ENCODE measurements around the gene FSHB.
A peak's percentile ranks its signal among the peaks of the same experiment; 100 is the strongest.
"Not testable (repeated sequence)": the region's sequence is repeated elsewhere in the genome, so short reads cannot be mapped to it uniquely, and the experiment has no call there.

Gene FSHB

DNA sequence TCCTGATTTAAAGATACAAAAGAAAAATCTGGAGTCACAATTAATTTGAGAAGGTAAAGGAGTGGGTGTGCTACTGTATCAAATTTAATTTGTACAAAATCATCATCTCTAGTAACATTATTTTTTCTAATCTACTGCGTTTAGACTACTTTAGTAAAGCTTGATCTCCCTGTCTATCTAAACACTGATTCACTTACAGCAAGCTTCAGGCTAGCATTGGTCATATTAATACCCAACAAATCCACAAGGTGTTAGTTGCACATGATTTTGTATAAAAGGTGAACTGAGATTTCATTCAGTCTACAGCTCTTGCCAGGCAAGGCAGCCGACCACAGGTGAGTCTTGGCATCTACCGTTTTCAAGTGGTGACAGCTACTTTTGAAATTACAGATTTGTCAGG, at the start of gene FSHB:
TSS of gene FSHB (plus strand) at position 301 of the 400 bp plus-strand sequence. CDS start 889 bp downstream, outside the sequence.
- DNase-seq (ENCODE audit: low read depth) = no peak

DNA sequence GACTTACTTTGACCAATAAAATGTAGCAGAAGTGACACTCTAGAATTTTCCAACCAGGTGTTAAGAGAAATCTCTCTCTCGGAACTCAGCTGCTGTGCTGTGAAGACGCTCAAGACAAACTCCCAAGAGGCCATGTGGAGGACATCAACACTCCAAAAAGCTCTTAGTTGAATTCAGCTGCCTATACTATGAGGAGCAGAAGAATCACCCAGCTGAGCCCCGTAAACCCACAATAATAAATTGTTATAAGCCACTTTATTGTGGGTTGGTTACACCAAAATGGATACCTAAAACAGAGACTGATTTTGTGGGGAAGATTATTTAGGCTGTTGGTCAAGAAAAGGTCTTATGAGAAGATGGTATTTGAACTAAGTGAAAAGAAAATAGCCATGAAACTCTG, 44.1 kb upstream of the FSHB start:
- DNase-seq (ENCODE audit: low read depth) = no peak

DNA sequence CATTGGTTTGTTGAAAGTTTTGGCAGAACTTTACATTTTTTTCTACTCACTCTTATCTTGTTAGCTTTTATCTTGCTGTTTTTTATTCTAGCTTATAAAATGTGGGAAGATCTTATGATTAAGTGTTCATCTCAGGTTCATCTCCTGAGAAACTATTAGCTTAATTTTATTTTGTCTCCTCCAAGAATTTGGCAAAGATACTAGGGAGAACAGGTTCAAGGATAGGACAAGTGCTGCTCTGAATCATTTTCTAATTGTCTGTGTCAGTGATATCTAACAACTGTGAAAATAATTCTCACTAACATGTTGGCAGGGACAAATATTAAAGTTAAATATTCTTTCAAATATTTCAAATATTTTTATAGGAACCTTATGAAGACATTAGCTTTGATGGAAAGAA, 38.2 kb upstream of the FSHB start:
- no peak for DNase-seq (ENCODE audit: low read depth)

- peak; percentile 5 for DNase-seq (ENCODE audit: low read depth)
Measured at GRCh38 chr11:30196400-30197206, 34.2 kb upstream of the FSHB start.

DNA sequence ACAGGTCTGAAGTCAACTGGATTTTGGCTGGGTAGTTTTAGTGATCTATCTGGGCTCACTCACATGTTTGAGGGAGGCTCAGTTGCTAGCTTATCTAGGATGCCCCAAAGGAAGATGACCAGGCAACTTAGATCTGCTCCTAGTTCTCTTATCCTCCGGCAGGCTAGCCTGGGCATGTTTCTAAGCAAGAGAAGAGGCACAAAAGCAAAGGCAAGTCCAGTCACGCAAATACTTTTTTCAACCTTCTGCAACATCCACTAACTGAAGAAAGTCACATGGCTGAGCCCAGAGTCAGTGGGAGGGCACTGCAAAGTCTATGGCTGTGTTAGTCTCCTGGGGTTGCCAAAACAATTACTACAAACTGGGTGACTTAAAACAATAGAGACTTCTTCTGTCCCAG, 32.9 kb upstream of the FSHB start:
- no peak for DNase-seq (ENCODE audit: low read depth)

DNA sequence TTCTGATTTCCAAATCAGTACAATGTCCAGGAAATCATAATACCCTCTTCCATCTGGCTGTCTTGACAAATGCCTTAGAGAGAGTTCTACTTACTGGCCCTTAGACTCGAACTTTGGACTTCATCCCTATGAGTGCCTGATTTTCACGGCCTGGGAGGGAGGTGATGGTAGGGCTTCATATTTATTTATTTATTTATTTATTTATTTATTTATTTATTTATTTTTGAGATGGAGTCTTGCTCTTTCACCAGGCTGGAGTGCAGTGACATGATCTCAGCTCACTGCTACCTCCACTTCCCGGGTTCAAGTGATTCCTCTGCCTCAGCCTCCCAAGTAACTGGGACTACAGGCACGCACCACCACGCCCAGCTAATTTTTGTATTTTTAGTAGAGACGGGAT, 27.8 kb upstream of the FSHB start:
- not testable (repeated sequence) for DNase-seq (ENCODE audit: low read depth)

DNA sequence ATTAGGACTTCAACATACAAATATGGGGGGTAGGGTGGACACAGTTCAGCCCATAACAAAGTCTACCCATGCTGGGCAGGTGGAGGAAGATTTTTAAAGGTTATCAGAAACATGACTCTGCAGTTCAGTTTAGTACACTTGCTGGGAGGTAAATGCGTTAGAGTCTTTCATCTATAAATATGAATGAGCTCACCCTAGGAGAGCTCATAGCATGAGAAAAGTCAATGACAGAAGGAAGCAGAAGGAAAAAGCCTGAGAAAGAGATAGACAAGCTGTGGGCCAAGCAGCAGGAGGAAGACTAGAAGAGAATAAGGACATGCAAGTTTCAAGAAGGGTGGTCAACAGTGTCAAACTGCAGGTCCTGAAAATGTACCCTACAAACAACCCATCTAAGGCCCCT, 27.0 kb upstream of the FSHB start:
- DNase-seq (ENCODE audit: low read depth) = no peak

GRCh38 chr11:30206249-30206996, 24.4 kb upstream of the FSHB start:
- no peak for DNase-seq (ENCODE audit: low read depth)

DNA sequence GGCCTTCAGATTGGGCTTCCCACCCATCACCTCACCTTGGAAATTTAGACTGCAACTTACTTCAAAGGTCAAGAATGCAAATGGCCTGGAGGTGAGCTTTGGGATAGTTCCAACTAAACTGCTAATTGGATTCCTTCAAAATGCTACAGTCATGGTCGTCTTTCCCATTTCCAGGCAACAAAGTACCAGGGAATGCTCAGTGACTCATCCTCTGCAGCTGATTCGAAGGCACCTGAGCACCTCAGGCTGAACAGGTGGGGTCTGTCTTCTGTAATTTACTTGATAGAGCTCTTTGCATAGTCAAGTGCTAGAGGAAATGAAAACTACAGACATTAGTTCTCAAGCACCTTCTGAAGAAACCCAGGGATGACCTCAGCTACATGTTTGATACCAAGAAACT, 20.5 kb upstream of the FSHB start:
- no peak for DNase-seq (ENCODE audit: low read depth)

GRCh38 chr11:30216534-30216933, 14.3 kb upstream of the FSHB start:
- no peak for DNase-seq (ENCODE audit: low read depth)

DNA sequence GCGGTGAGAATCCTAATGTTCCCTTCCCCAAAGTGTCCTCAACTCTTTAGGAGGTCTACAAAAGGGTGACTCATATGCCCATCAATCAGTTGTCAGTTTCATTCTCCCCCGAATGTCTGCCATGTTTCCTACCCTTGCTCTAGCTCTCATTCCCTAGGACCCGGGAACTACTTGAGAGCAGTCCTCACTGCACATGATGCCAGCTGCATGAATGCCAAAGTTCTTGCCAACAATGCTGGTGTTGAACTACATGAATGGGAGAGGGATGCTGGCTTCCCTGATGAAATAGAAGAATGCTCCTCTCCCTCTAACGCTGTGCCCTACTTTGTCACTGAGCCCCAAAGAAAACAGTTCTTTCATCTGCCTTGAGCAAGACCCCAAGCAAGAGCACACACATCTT, 12.5 kb upstream of the FSHB start:
- no peak for DNase-seq (ENCODE audit: low read depth)

GRCh38 chr11:30225642-30226041, 5.2 kb upstream of the FSHB start:
- no peak for DNase-seq (ENCODE audit: low read depth)

GRCh38 chr11:30228323-30228884, 2.4 kb upstream of the FSHB start:
- no peak for DNase-seq (ENCODE audit: low read depth)

- no peak for DNase-seq (ENCODE audit: low read depth)
Measured at GRCh38 chr11:30239025-30239424, 8.2 kb downstream of the FSHB start.

- DNase-seq (ENCODE audit: low read depth) = no peak
Measured at GRCh38 chr11:30244265-30244664, 13.5 kb downstream of the FSHB start.

GRCh38 chr11:30245621-30246020, 14.8 kb downstream of the FSHB start:
- no peak for DNase-seq (ENCODE audit: low read depth)

- no peak for DNase-seq (ENCODE audit: low read depth)
Measured at GRCh38 chr11:30254307-30255298, 23.8 kb downstream of the FSHB start.

GRCh38 chr11:30255637-30256036, 24.8 kb downstream of the FSHB start:
- no peak for DNase-seq (ENCODE audit: low read depth)

GRCh38 chr11:30257058-30257457, 26.2 kb downstream of the FSHB start:
- no peak for DNase-seq (ENCODE audit: low read depth)

GRCh38 chr11:30258679-30259078, 27.9 kb downstream of the FSHB start:
- DNase-seq (ENCODE audit: low read depth) = no peak

GRCh38 chr11:30260813-30261212, 30.0 kb downstream of the FSHB start:
- no peak for DNase-seq (ENCODE audit: low read depth)

DNA sequence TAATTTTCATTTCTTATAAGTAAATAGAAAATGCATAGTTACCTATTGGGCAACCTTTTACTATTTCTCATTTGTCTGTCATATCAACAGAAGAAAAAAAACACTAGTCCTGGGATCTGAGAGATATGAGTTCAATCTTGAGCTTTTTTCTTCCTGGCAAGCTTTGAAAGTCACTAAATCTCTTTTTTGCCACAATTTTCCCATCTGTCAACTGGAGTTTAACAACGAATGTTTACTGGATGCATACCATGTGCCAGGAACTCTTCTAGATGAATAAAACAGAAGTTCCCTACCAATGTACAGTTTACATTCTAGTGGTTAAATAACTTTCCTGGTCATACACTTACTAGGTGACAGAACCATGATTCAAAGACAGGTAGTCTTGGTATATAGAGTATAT, 31.0 kb downstream of the FSHB start:
- no peak for DNase-seq (ENCODE audit: low read depth)

All from stimulated activated CD8-positive, alpha-beta memory T cell treated with anti-CD3 and anti-CD28 coated beads, Interleukin-15, amount 100 ng/mL, for 1 hour (primary cell).